Activated CD4-positive, alpha-beta memory T cell treated with anti-CD3 and anti-CD28 coated beads for 36 hours (primary cell): ENCODE measurements around the gene RAMP1. TPM values are rescaled to one million over a fixed set of nuclear protein-coding genes. Genes with fewer than 3 reads are reported as not detected.

Experiments
- CTCF ChIA-PET: fragments of 350-600 bp; sonication (Branson Sonifier 250); formaldehyde crosslinking; loops from one replicate; lab custom pipeline; 2021; ENCODE audit warnings: antibody characterized with exemption, inconsistent platforms; lab: Charles Lee
- POLR2A ChIA-PET: fragments of 350-600 bp; sonication (Branson Sonifier 250); formaldehyde crosslinking; loops from one replicate; lab custom pipeline; 2021; ENCODE audit warnings: antibody characterized with exemption; lab: Charles Lee
- DNase-seq: peaks from one replicate; pipeline ENCODE4 v3.0.0-alpha.2; 2020
- H3K27ac Mint-ChIP-seq: one replicate; pipeline ENCODE4 v1.8.0; 2021; ENCODE audit warnings: mixed read lengths
- H3K27me3 Mint-ChIP-seq: one replicate; pipeline ENCODE4 v1.8.0; 2021; ENCODE audit warnings: mixed read lengths
- H3K36me3 Mint-ChIP-seq: one replicate; pipeline ENCODE4 v1.8.0; 2021; ENCODE audit warnings: mixed read lengths
- H3K4me1 Mint-ChIP-seq: one replicate; pipeline ENCODE4 v1.8.0; 2021; ENCODE audit warnings: low read depth, mixed read lengths
- H3K4me3 Mint-ChIP-seq: one replicate; pipeline ENCODE4 v1.8.0; 2021; ENCODE audit warnings: mild to moderate bottlenecking, mixed read lengths
- H3K9me3 Mint-ChIP-seq: one replicate; pipeline ENCODE4 v1.8.0; 2021; ENCODE audit warnings: mixed read lengths
- intact Hi-C: fragments of 100-400 bp; cut with micrococcal nuclease; formaldehyde crosslinking; loops from one replicate; pipeline ENCODE4 v1.15.1; 2023
- total RNA-seq, 2 experiments: library from RNA; stranded (reverse); gene quantifications; one replicate each; pipeline ENCODE4 v1.2.3, GENCODE V29; 2021

Gene RAMP1
- total RNA-seq, 2 experiments from 2014 or later, result 0.77 to 0.97 TPM

GRCh38 chr2:237955640-237956401, 96.4 kb downstream of the RAMP1 start:
- DNase-seq, result no peak
- ChIA-PET POLR2A (no interaction called here), CTCF (interaction anchor here (0.6 to 1.8 kb wide), 2 partner anchors 98 to 102 kb away, joined by 3 to 4 read pairs; no protein-coding TSS in a partner anchor)
- intact Hi-C loops, result no loop called here
- no peak overlapping the region for H3K4me3 Mint-ChIP-seq
- H3K4me1 Mint-ChIP-seq, result no peaks in the 10 kb centered on the region
- H3K27ac Mint-ChIP-seq, result no peak overlapping the region
- no peaks in the 10 kb centered on the region for H3K9me3 Mint-ChIP-seq
- H3K36me3 Mint-ChIP-seq, result no peaks in the 10 kb centered on the region
- peaks cover 8% of the 10 kb centered on the region for H3K27me3 Mint-ChIP-seq

GRCh38 chr2:237956402-237956736, 96.9 kb downstream of the RAMP1 start:
- DNase-seq, result no peak
- Mint-ChIP-seq H3K27me3 (peaks cover 8% of the 10 kb centered on the region), H3K4me1 (no peaks in the 10 kb centered on the region), H3K36me3 (no peaks in the 10 kb centered on the region), H3K27ac (no peak overlapping the region), H3K9me3 (no peaks in the 10 kb centered on the region), H3K4me3 (no peak overlapping the region)
- ChIA-PET CTCF (interaction anchor here (1.8 kb wide), 1 partner anchor 98 kb away, joined by 4 read pairs; no protein-coding TSS in a partner anchor), POLR2A (no interaction called here)
- intact Hi-C loops, result no loop called here

DNA sequence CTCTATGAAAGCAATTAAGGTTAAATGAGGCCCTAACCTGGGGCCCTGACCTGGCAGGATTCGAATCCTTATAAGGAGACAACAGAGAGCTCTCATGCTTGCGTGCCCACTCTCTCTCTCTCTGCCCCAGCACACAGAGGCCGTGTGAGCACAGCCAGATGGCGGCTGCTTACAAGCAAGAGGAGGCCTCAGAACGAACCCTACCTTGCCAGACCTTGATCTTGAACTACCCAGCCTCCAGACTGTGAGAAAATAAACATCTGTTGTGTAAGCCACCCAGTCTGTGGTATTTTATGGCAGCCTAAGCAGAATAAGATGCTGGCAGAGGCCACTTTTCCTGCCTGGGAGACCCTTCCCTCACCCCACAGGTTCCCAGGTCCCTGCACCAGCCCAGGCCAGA, 102.2 kb downstream of the RAMP1 start:
- ChIA-PET CTCF (no interaction called here), POLR2A (no interaction called here)
- H3K4me3 Mint-ChIP-seq, result no peak overlapping the region

More for the DNA sequence above, 102.2 kb downstream of the RAMP1 start:
- Mint-ChIP-seq H3K27ac (no peak overlapping the region), H3K9me3 (peaks cover 20% of the 10 kb centered on the region), H3K4me1 (peaks cover 2% of the 10 kb centered on the region), H3K36me3 (peaks cover 2% of the 10 kb centered on the region), H3K27me3 (peaks cover 2% of the 10 kb centered on the region)
- DNase-seq, result no peak
- intact Hi-C loops, result loop anchor here (10.0 kb wide), 1 partner anchor 273 kb away; no protein-coding TSS in a partner anchor

Other genes starting within 250 kb of the RAMP1 start
- gene LRRFIP1, start 232.0 kb upstream of the RAMP1 start, total RNA-seq, result 100 to 1,000 TPM; 238 to 240 TPM
- gene RBM44, start 60.8 kb upstream of the RAMP1 start, total RNA-seq, result under 1 TPM; 0.69 to 0.75 TPM
- 10 to 100 TPM; 50.7 to 52.9 TPM for gene UBE2F, start 107.4 kb downstream of the RAMP1 start, total RNA-seq
- 10 to 100 TPM; 47.9 to 51.8 TPM for gene SCLY, start 201.4 kb downstream of the RAMP1 start, total RNA-seq
- under 1 TPM; 0.12 to 0.14 TPM for gene ESPNL, start 240.7 kb downstream of the RAMP1 start, total RNA-seq